Transverse colon (tissue), 4 donors: Measurements from ENCODE around the gene CSGALNACT2. TPM values are rescaled to one million over a fixed set of nuclear protein-coding genes. Genes with fewer than 3 reads are reported as not detected.

Experiments used
- DNase-seq: peaks from one replicate; pipeline ENCODE4 v3.0.0-alpha.2; 2019
- H3K27ac ChIP-seq, 4 donors: fragments of 200-600 bp; sonication (generic); 2 replicates each; pipeline ENCODE4 v1.5.1; 2016 to 2018; ENCODE audit warnings: inconsistent platforms in 4 of 4
- H3K27me3 ChIP-seq: fragments of 200-600 bp; sonication (generic); 2 replicates; pipeline ENCODE4 v1.5.1; 2017; ENCODE audit warnings: inconsistent platforms
- H3K36me3 ChIP-seq, 4 donors: fragments of 200-600 bp; sonication (generic); 2 replicates each; pipeline ENCODE4 v1.5.1; 2017 to 2019; ENCODE audit warnings: inconsistent platforms in 4 of 4
- H3K4me1 ChIP-seq, 4 donors: fragments of 200-600 bp; sonication (generic); 2 replicates each; pipeline ENCODE4 v1.5.1; 2017 to 2020; ENCODE audit warnings: inconsistent platforms in 4 of 4
- H3K4me3 ChIP-seq, 4 donors: fragments of 200-600 bp; sonication (generic); 1 replicate in 1 of 4; 2 replicates in 3 of 4; pipeline versions ENCODE4 v1.5.1 to v1.6.1; 2017 to 2019; ENCODE audit warnings: inconsistent platforms in 4 of 4
- H3K9me3 ChIP-seq, 2 donors: fragments of 200-600 bp; sonication (generic); 2 replicates each; pipeline ENCODE4 v1.5.1; 2017 to 2019; ENCODE audit warnings: inconsistent platforms in 2 of 2
- EP300 ChIP-seq: sonication (generic); formaldehyde crosslinking; IDR thresholded peaks from one replicate; pipeline ENCODE4 v1.6.1; 2017; ENCODE audit warnings: antibody characterized with exemption, low read depth
- POLR2A ChIP-seq: fragments of 450-650 bp; IDR thresholded peaks from one replicate; pipeline ENCODE4 v1.6.1; 2016; ENCODE audit warnings: antibody characterized with exemption, mild to moderate bottlenecking, moderate library complexity
- POLR2AphosphoS5 ChIP-seq, 3 donors: sonication (generic); formaldehyde crosslinking; IDR thresholded peaks; one replicate each; pipeline ENCODE4 v1.6.1; 2016; ENCODE audit warnings: antibody characterized with exemption in 3 of 3
- WGBS, 2 donors: methylation state at CpG; one replicate each; pipeline ENCODE4 v1.1.5; 2018; ENCODE audit warnings: low coverage in 1 of 2; 5-methylcytosine and 5-hydroxymethylcytosine counted together
- in situ Hi-C, 4 donors: fragments of 200-750 bp; cut with MboI; loops; one replicate each; pipeline versions ENCODE4 v1.15.0 to v1.15.1; 2017; ENCODE audit warnings: low sequenced_read_pairs in 3 of 4, low pct_ligation_motif_present in 1 of 4, low pct_unique_long_range_greater_than_20kb in 1 of 4
- intact Hi-C: fragments of 100-400 bp; cut with DNase I; formaldehyde crosslinking; loops from one replicate; pipeline ENCODE4 v1.15.1; 2023; ENCODE audit warnings: low total_unique reads
- total RNA-seq, 4 donors: library from RNA; depleted of rRNA; stranded (reverse); fragments of >200 nt; gene quantifications; one replicate each; pipeline ENCODE4 v1.1.0, GENCODE V29; 2016
- TF ChIP-seq, protein P1 (sequence below), 5 experiments: fragments of 200-600 bp in 3 of 5; fragments of 450-650 bp in 2 of 5; sonication (generic) in 3 of 5; IDR thresholded peaks; 1 replicate in 2 of 5; 2 replicates in 3 of 5; pipeline ENCODE4 v1.5.1; 2016 to 2017; ENCODE audit warnings: antibody characterized with exemption in 5 of 5, inconsistent platforms in 3 of 5, mild to moderate bottlenecking in 2 of 5, moderate library complexity in 1 of 5

Gene CSGALNACT2
- total RNA-seq, 4 donors from 2014 or later: 4.1 to 15.5 (median 10.9) TPM

- Histone ChIP-seq H3K36me3 (no peaks in the 10 kb centered on the region), H3K27me3 (no peaks in the 10 kb centered on the region), H3K9me3 (no peaks in the 10 kb centered on the region), H3K27ac (no peak overlapping the region), H3K4me3 (no peak overlapping the region), H3K4me1 (peaks cover 0 to 7% (median 0%) of the 10 kb centered on the region in 4 donors)
- WGBS, 2 donors: 57 to 73% methylated on average over 1 to 2 of the region's 2 CpGs
- DNase-seq: no peak
- in situ Hi-C loops (no loop called here), intact Hi-C loops (no loop called here)
- TF ChIP-seq, protein P1, sequence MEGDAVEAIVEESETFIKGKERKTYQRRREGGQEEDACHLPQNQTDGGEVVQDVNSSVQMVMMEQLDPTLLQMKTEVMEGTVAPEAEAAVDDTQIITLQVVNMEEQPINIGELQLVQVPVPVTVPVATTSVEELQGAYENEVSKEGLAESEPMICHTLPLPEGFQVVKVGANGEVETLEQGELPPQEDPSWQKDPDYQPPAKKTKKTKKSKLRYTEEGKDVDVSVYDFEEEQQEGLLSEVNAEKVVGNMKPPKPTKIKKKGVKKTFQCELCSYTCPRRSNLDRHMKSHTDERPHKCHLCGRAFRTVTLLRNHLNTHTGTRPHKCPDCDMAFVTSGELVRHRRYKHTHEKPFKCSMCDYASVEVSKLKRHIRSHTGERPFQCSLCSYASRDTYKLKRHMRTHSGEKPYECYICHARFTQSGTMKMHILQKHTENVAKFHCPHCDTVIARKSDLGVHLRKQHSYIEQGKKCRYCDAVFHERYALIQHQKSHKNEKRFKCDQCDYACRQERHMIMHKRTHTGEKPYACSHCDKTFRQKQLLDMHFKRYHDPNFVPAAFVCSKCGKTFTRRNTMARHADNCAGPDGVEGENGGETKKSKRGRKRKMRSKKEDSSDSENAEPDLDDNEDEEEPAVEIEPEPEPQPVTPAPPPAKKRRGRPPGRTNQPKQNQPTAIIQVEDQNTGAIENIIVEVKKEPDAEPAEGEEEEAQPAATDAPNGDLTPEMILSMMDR (IDR thresholded peaks at IDR 0.05): peak in 1 of 5 experiments; percentile 13
- TF ChIP-seq POLR2AphosphoS5 (IDR thresholded peaks at IDR 0.05) (no peak), POLR2A (no peak)
These were observed 32.2 kb downstream of the CSGALNACT2 start for GRCh38 chr10:43170491-43170890.

- WGBS, 2 donors: 65 to 100% methylated on average over 3 to 5 of the region's 5 CpGs
- intact Hi-C loops: no loop called here
- H3K36me3 ChIP-seq: peaks cover 0 to 15% (median 0%) of the 10 kb centered on the region in 4 donors
- H3K27me3 ChIP-seq: no peaks in the 10 kb centered on the region
- H3K27ac ChIP-seq: peak overlapping the region in 1 of 4 donors; percentile 32
- TF ChIP-seq, protein P1 (IDR thresholded peaks at IDR 0.05): no peak
- TF ChIP-seq POLR2A (no peak), EP300 (no peak), POLR2AphosphoS5 (IDR thresholded peaks at IDR 0.05) (no peak)
- no peak for DNase-seq
- in situ Hi-C loops: no loop called here
- H3K4me3 ChIP-seq: no peak overlapping the region
- H3K9me3 ChIP-seq: no peaks in the 10 kb centered on the region
- H3K4me1 ChIP-seq: peaks cover 0 to 8% (median 0%) of the 10 kb centered on the region in 4 donors
These were observed 34.4 kb downstream of the CSGALNACT2 start for GRCh38 chr10:43172645-43173044.

GRCh38 chr10:43173120-43173519, 34.9 kb downstream of the CSGALNACT2 start:
- Histone ChIP-seq H3K27ac (no peak overlapping the region), H3K9me3 (no peaks in the 10 kb centered on the region), H3K27me3 (no peaks in the 10 kb centered on the region), H3K4me1 (peaks cover 0 to 8% (median 0%) of the 10 kb centered on the region in 4 donors), H3K4me3 (no peak overlapping the region), H3K36me3 (peaks cover 0 to 20% (median 2%) of the 10 kb centered on the region in 4 donors)
- intact Hi-C loops (no loop called here), in situ Hi-C loops (no loop called here)
- TF ChIP-seq, protein P1 (IDR thresholded peaks at IDR 0.05): no peak
- TF ChIP-seq EP300 (no peak), POLR2AphosphoS5 (IDR thresholded peaks at IDR 0.05) (no peak), POLR2A (no peak)
- 93 to 100% methylated on average over 1 of the region's 1 CpG for WGBS, 2 donors
- no peak for DNase-seq

DNA sequence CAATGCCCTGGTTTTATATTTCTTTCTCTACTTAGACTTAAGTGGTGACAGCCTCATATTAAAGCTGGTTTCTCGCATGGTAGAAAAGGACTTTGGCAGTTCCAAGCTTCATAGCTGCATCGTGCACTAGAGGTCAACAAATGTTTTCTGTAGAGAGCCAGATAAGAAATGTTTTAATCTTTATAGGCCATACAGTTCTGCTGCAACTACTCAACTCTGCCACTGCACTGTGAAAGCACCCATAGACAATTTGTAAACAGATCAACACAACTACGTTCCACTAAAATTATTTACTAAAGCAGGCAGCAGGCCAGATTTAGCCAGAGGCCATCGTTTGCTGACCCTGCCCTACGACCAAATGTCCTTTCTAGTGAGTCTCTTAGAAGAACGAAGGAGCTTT, 36.7 kb downstream of the CSGALNACT2 start:
- TF ChIP-seq EP300 (no peak), POLR2A (no peak), POLR2AphosphoS5 (IDR thresholded peaks at IDR 0.05) (no peak)
- TF ChIP-seq, protein P1 (IDR thresholded peaks at IDR 0.05): no peak
- Histone ChIP-seq H3K4me3 (no peak overlapping the region), H3K9me3 (no peaks in the 10 kb centered on the region), H3K27ac (no peak overlapping the region), H3K27me3 (no peaks in the 10 kb centered on the region), H3K36me3 (peaks cover 0 to 31% (median 3%) of the 10 kb centered on the region in 4 donors), H3K4me1 (peaks cover 0 to 8% (median 0%) of the 10 kb centered on the region in 4 donors)
- 61 to 64% methylated on average over 6 of the region's 6 CpGs for WGBS, 2 donors
- in situ Hi-C loops: no loop called here
- no peak for DNase-seq
- intact Hi-C loops: no loop called here
